ENCODE results near the gene LZTFL1. TPM values are rescaled to one million over a fixed set of nuclear protein-coding genes. Genes with fewer than 3 reads are reported as not detected.

The LZTFL1 gene
- total RNA-seq, 2 donors from 2014 or later = 23.2 to 28.9 TPM

GRCh38 chr3:45871780-45872179 is 29.9 kb upstream of the LZTFL1 start:
- intact Hi-C loops (cut with DNase I) = no loop called here
- no peaks in the 10 kb centered on the region for H3K9me3 ChIP-seq
- no peak overlapping the region for H3K27ac ChIP-seq
- no peak overlapping the region for H3K4me3 ChIP-seq
- WGBS = 80% methylated on average over 6 of the region's 6 CpGs
- no peaks in the 10 kb centered on the region for H3K36me3 ChIP-seq
- no peaks in the 10 kb centered on the region for H3K27me3 ChIP-seq (replicated peaks; ENCODE audit: insufficient read depth)
- H3K4me1 ChIP-seq (replicated peaks) = no peaks in the 10 kb centered on the region
- DNase-seq (ENCODE audit: low spot score) = no peak
- TF ChIP-seq CTCF (IDR thresholded peaks at IDR 0.05) (no peak), POLR2A (IDR thresholded peaks at IDR 0.05) (no peak), POLR2AphosphoS5 (IDR thresholded peaks at IDR 0.05) (no peak)

- WGBS = 83% methylated on average over 4 of the region's 4 CpGs
- TF ChIP-seq POLR2AphosphoS5 (IDR thresholded peaks at IDR 0.05) = no peak
- intact Hi-C loops (cut with DNase I) = no loop called here
Observed at GRCh38 chr3:45870099-45870498, 28.2 kb upstream of the LZTFL1 start.

GRCh38 chr3:45869638-45870037 is 27.7 kb upstream of the LZTFL1 start:
- Histone ChIP-seq H3K36me3 (no peaks in the 10 kb centered on the region), H3K4me3 (no peak overlapping the region), H3K27me3 (replicated peaks; ENCODE audit: insufficient read depth) (no peaks in the 10 kb centered on the region), H3K4me1 (replicated peaks) (no peaks in the 10 kb centered on the region), H3K27ac (no peak overlapping the region), H3K9me3 (no peaks in the 10 kb centered on the region)
- DNase-seq (ENCODE audit: low spot score) = no peak
- 79% methylated on average over 3 of the region's 3 CpGs for WGBS
- TF ChIP-seq POLR2A (IDR thresholded peaks at IDR 0.05) = no peak
- intact Hi-C loops (cut with DNase I) = no loop called here

More at GRCh38 chr3:45870099-45870498, 28.2 kb upstream of the LZTFL1 start:
- H3K4me3 ChIP-seq = no peak overlapping the region
- H3K4me1 ChIP-seq (replicated peaks) = no peaks in the 10 kb centered on the region
- DNase-seq (ENCODE audit: low spot score) = no peak
- no peaks in the 10 kb centered on the region for H3K9me3 ChIP-seq
- H3K36me3 ChIP-seq = no peaks in the 10 kb centered on the region
- no peak overlapping the region for H3K27ac ChIP-seq
- no peaks in the 10 kb centered on the region for H3K27me3 ChIP-seq (replicated peaks; ENCODE audit: insufficient read depth)

- no peaks in the 10 kb centered on the region for H3K9me3 ChIP-seq
- TF ChIP-seq POLR2AphosphoS5 (IDR thresholded peaks at IDR 0.05) = no peak
- no peak for TF ChIP-seq CTCF (IDR thresholded peaks at IDR 0.05)
- TF ChIP-seq POLR2A (IDR thresholded peaks at IDR 0.05) = no peak
- H3K4me1 ChIP-seq (replicated peaks) = no peaks in the 10 kb centered on the region
- H3K36me3 ChIP-seq = no peaks in the 10 kb centered on the region
- intact Hi-C loops (cut with DNase I) = no loop called here
- H3K27me3 ChIP-seq (replicated peaks; ENCODE audit: insufficient read depth) = no peaks in the 10 kb centered on the region
- H3K4me3 ChIP-seq = no peak overlapping the region
- 71% methylated on average over 2 of the region's 2 CpGs for WGBS
- H3K27ac ChIP-seq = no peak overlapping the region
- no peak for DNase-seq (ENCODE audit: low spot score)
Observed at GRCh38 chr3:45868650-45869049, 26.7 kb upstream of the LZTFL1 start.

- intact Hi-C loops (cut with DNase I) = no loop called here
- H3K27me3 ChIP-seq (replicated peaks; ENCODE audit: insufficient read depth) = no peaks in the 10 kb centered on the region
- TF ChIP-seq POLR2AphosphoS5 (IDR thresholded peaks at IDR 0.05) (no peak), CTCF (IDR thresholded peaks at IDR 0.05) (no peak), POLR2A (IDR thresholded peaks at IDR 0.05) (no peak)
- H3K9me3 ChIP-seq = no peaks in the 10 kb centered on the region
- DNase-seq (ENCODE audit: low spot score) = no peak
- H3K36me3 ChIP-seq = no peaks in the 10 kb centered on the region
- no peak overlapping the region for H3K4me3 ChIP-seq
- no peaks in the 10 kb centered on the region for H3K4me1 ChIP-seq (replicated peaks)
- WGBS = 65% methylated on average over 2 of the region's 2 CpGs
- no peak overlapping the region for H3K27ac ChIP-seq
Observed at GRCh38 chr3:45868213-45868612, 26.3 kb upstream of the LZTFL1 start.

- no peak for DNase-seq (ENCODE audit: low spot score)
- no peak for TF ChIP-seq CTCF (IDR thresholded peaks at IDR 0.05)
- no peak for TF ChIP-seq POLR2AphosphoS5 (IDR thresholded peaks at IDR 0.05)
- TF ChIP-seq POLR2A (IDR thresholded peaks at IDR 0.05) = no peak
- WGBS = 59% methylated on average over 6 of the region's 6 CpGs
- Histone ChIP-seq H3K36me3 (no peaks in the 10 kb centered on the region), H3K4me1 (replicated peaks) (no peaks in the 10 kb centered on the region), H3K4me3 (no peak overlapping the region), H3K9me3 (no peaks in the 10 kb centered on the region), H3K27me3 (replicated peaks; ENCODE audit: insufficient read depth) (no peaks in the 10 kb centered on the region), H3K27ac (no peak overlapping the region)
- intact Hi-C loops (cut with DNase I) = no loop called here
Observed at GRCh38 chr3:45865563-45865962, 23.6 kb upstream of the LZTFL1 start.
